Measurements from ENCODE around the gene EHD4. TPM values are rescaled to one million over a fixed set of nuclear protein-coding genes. Genes with fewer than 3 reads are reported as not detected.

The EHD4 gene
- total RNA-seq, 4 donors from 2014 or later, result 12.8 to 45.2 (median 26.1) TPM

- H3K4me3 ChIP-seq, result no peak overlapping the region
- H3K9me3 ChIP-seq, result no peaks in the 10 kb centered on the region
- no peaks in the 10 kb centered on the region for H3K27me3 ChIP-seq
- TF ChIP-seq CTCF (IDR thresholded peaks at IDR 0.05) (no peak), POLR2A (IDR thresholded peaks at IDR 0.05) (no peak)
- no peaks in the 10 kb centered on the region for H3K36me3 ChIP-seq
- intact Hi-C loops (cut with DNase I; ENCODE audit: low total_unique reads), result no loop called here
- H3K27ac ChIP-seq, result no peak overlapping the region
- no peaks in the 10 kb centered on the region for H3K4me1 ChIP-seq
- no peak for DNase-seq
Measured at GRCh38 chr15:41995476-41995855, 23.1 kb upstream of the EHD4 start.

DNA sequence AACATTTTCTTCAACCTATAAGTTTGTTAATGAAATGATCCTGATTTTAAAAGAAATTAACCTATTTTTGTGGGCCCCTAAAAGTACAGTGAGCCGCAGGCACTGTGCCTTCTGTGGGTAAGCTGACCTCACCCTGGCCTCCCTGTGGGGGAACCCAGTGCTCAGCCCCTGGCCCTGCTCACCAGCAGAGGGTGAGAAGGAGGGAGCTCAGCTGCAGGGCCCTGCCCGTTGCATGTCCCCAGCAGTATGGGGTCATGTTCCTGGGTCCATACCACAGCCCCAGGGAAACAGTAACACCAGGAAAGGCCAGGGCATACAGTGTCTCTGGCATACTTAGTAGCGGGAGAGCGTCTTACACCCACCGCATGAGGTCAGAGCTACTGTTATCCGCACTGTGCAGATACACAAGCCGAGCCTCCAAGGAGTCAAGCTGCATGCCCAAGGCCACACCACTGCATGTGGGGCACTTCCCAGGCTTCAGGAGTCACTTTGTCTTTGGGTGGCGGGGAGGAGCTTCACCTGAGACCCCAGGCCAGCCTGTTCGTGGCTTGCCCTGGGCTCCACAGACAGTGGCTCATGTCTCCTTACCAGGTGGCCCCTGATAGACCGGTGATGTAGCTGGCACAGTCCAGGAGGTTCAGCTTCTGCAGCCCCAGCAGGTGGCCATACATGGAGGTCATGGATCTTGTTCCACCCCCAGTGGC is 22.6 kb upstream of the EHD4 start:
- TF ChIP-seq CTCF (IDR thresholded peaks at IDR 0.05), result no peak
- TF ChIP-seq POLR2A (IDR thresholded peaks at IDR 0.05), result no peak

DNA sequence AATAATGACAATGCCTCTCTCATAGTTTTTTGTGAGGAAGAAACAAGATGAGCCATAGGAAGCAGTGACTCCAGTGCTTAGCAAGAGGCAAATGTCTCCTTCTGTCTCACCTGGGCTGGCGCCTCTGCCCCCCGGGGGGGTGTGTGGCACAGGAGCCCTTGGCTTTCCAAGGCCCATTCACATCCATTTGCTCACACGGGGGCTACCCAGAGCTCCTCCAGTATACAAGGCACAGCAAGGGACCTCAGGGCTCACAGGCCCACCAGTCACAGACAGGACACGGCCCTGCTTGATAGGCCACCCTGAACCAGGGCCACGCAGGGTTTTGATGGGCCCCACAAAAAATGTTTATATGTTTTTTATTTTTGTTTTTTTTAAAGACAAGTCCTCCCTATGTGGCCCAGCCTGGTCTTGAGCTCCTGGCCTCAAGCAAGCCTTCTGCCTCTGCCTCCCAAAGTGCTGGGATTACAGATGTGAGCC is 21.9 kb upstream of the EHD4 start:
- Histone ChIP-seq H3K4me3 (no peak overlapping the region), H3K4me1 (no peaks in the 10 kb centered on the region), H3K27ac (no peak overlapping the region), H3K36me3 (no peaks in the 10 kb centered on the region), H3K9me3 (no peaks in the 10 kb centered on the region), H3K27me3 (no peaks in the 10 kb centered on the region)
- TF ChIP-seq POLR2A (IDR thresholded peaks at IDR 0.05), result no peak
- no peak for TF ChIP-seq CTCF (IDR thresholded peaks at IDR 0.05)
- intact Hi-C loops (cut with DNase I; ENCODE audit: low total_unique reads), result no loop called here
- DNase-seq, result no peak

More for the DNA sequence above, 22.6 kb upstream of the EHD4 start:
- DNase-seq, result no peak
- intact Hi-C loops (cut with DNase I; ENCODE audit: low total_unique reads), result no loop called here
- Histone ChIP-seq H3K27me3 (no peaks in the 10 kb centered on the region), H3K4me3 (no peak overlapping the region), H3K4me1 (no peaks in the 10 kb centered on the region), H3K9me3 (no peaks in the 10 kb centered on the region), H3K27ac (no peak overlapping the region), H3K36me3 (no peaks in the 10 kb centered on the region)

- no peak overlapping the region for H3K4me3 ChIP-seq
- no peaks in the 10 kb centered on the region for H3K9me3 ChIP-seq
- intact Hi-C loops (cut with DNase I; ENCODE audit: low total_unique reads), result no loop called here
- TF ChIP-seq CTCF (IDR thresholded peaks at IDR 0.05) (no peak), POLR2A (IDR thresholded peaks at IDR 0.05) (no peak)
- no peaks in the 10 kb centered on the region for H3K27me3 ChIP-seq
- no peaks in the 10 kb centered on the region for H3K4me1 ChIP-seq
- DNase-seq, result no peak
- H3K36me3 ChIP-seq, result no peaks in the 10 kb centered on the region
- no peak overlapping the region for H3K27ac ChIP-seq
Measured at GRCh38 chr15:41993472-41994170, 21.3 kb upstream of the EHD4 start.

- Histone ChIP-seq H3K27me3 (no peaks in the 10 kb centered on the region), H3K36me3 (no peaks in the 10 kb centered on the region), H3K9me3 (no peaks in the 10 kb centered on the region), H3K4me1 (no peaks in the 10 kb centered on the region), H3K4me3 (no peak overlapping the region), H3K27ac (no peak overlapping the region)
- TF ChIP-seq POLR2A (IDR thresholded peaks at IDR 0.05) (no peak), CTCF (IDR thresholded peaks at IDR 0.05) (no peak)
- DNase-seq, result no peak
- intact Hi-C loops (cut with DNase I; ENCODE audit: low total_unique reads), result no loop called here
Measured at GRCh38 chr15:41992803-41993190, 20.4 kb upstream of the EHD4 start.
